ENCODE results near the gene CEP89. TPM values are rescaled to one million over a fixed set of nuclear protein-coding genes. Genes with fewer than 3 reads are reported as not detected.
"Not testable (repeated sequence)": the region's sequence is repeated elsewhere in the genome, so short reads cannot be mapped to it uniquely, and the experiment has no call there.

Gene CEP89
- total and polyA plus RNA-seq, 4 donors, result 8.7 to 18.7 (median 14.0) TPM

- TF ChIP-seq CTCF (IDR thresholded peaks at IDR 0.05; ENCODE audit: control extremely low read depth, extremely low read depth), result no peak
- 93 to 98% methylated on average over 8 to 10 of the region's 10 CpGs for WGBS, 2 donors
- ATAC-seq (ENCODE audit: insufficient read depth, low FRiP score) (no peak), DNase-seq (no peak)
- H3K4me3 ChIP-seq, result no peak overlapping the region
- no peaks in the 10 kb centered on the region for H3K27me3 ChIP-seq (ENCODE audit: control insufficient read depth in 3 of 3, insufficient read depth in 3 of 3, low read length in 2 of 3)
- H3K4me1 ChIP-seq (ENCODE audit: control insufficient read depth in 5 of 5, insufficient read depth in 5 of 5, low read length in 5 of 5), result peaks cover 0 to 7% (median 4%) of the 10 kb centered on the region in 5 donors
- peaks cover 0 to 1% (median 0%) of the 10 kb centered on the region in 4 donors for H3K9me3 ChIP-seq (ENCODE audit: control insufficient read depth in 4 of 4, insufficient read depth in 3 of 4, low read length in 3 of 4)
- H3K27ac ChIP-seq (ENCODE audit: low read depth in 1 of 2, low read length in 1 of 2), result no peak overlapping the region
- H3K9ac ChIP-seq (ENCODE audit: insufficient read depth in 1 of 2, low read length in 2 of 2), result no peak overlapping the region
- peaks cover 2 to 13% (median 10%) of the 10 kb centered on the region in 4 donors for H3K36me3 ChIP-seq (ENCODE audit: control insufficient read depth in 4 of 4, insufficient read depth in 4 of 4, low read length in 4 of 4)
These were observed 2.2 kb downstream of the CEP89 start for GRCh38 chr19:32969549-32969948.

DNA sequence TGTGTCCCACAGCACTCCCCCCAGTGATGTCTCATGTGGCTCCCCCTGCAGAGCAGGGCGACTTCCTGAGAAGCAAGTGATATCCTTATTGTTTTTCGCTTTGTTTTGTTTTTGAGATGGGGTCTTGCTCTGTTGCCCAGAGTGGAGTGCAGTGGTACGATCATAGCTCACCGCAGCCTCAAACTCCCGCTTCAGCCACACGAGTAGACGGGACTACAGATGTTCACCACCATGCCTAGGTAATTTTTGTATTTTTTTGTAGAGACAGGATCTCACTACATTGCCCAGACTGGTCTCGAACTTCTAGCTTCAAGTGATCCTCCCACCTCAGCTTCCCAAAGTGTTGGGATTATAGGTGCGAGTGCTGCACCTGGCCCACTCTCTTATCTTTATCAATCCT lies 5.0 kb downstream of the CEP89 start:
- Histone ChIP-seq H3K27me3 (ENCODE audit: control insufficient read depth in 3 of 3, insufficient read depth in 3 of 3, low read length in 2 of 3) (no peaks in the 10 kb centered on the region), H3K4me3 (no peak overlapping the region), H3K4me1 (ENCODE audit: control insufficient read depth in 5 of 5, insufficient read depth in 5 of 5, low read length in 5 of 5) (peaks cover 0 to 7% (median 4%) of the 10 kb centered on the region in 5 donors), H3K36me3 (ENCODE audit: control insufficient read depth in 4 of 4, insufficient read depth in 4 of 4, low read length in 4 of 4) (peaks cover 11 to 30% (median 18%) of the 10 kb centered on the region in 4 donors), H3K27ac (ENCODE audit: low read depth in 1 of 2, low read length in 1 of 2) (no peak overlapping the region), H3K9ac (ENCODE audit: insufficient read depth in 1 of 2, low read length in 2 of 2) (no peak overlapping the region), H3K9me3 (ENCODE audit: control insufficient read depth in 4 of 4, insufficient read depth in 3 of 4, low read length in 3 of 4) (peaks cover 0 to 1% (median 0%) of the 10 kb centered on the region in 4 donors)
- no peak for TF ChIP-seq CTCF (IDR thresholded peaks at IDR 0.05; ENCODE audit: control extremely low read depth, extremely low read depth)
- 96 to 98% methylated on average over 9 of the region's 9 CpGs for WGBS, 2 donors
- DNase-seq (no peak), ATAC-seq (ENCODE audit: insufficient read depth, low FRiP score) (no peak)

- H3K27me3 ChIP-seq (ENCODE audit: control insufficient read depth in 3 of 3, insufficient read depth in 3 of 3, low read length in 2 of 3), result no peaks in the 10 kb centered on the region
- H3K4me1 ChIP-seq (ENCODE audit: control insufficient read depth in 5 of 5, insufficient read depth in 5 of 5, low read length in 5 of 5), result no peaks in the 10 kb centered on the region
- TF ChIP-seq CTCF (IDR thresholded peaks at IDR 0.05; ENCODE audit: control extremely low read depth, extremely low read depth), result no peak
These were observed 26.5 kb downstream of the CEP89 start for GRCh38 chr19:32945260-32945659.

DNA sequence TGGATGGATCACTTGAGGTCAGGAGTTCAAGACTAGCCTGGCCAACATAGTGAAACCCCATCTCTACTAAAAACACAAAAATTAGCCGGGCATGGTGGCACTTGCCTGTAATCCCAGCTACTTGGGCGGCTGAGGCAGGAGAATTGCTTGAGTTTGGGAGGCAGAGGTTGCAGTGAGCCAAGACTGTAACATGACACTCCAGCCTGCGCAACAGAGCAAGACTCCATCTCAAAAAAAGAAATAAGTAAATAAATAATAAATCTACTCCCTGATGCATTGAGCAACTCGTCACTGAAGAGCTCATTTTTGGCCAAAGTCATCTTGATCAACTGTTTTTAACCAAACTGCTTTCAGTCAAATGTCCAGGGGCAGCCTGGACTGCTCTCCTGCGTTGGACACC lies 30.5 kb downstream of the CEP89 start:
- H3K4me1 ChIP-seq (ENCODE audit: control insufficient read depth in 5 of 5, insufficient read depth in 5 of 5, low read length in 5 of 5); H3K27me3 ChIP-seq (ENCODE audit: control insufficient read depth in 3 of 3, insufficient read depth in 3 of 3, low read length in 2 of 3); H3K9me3 ChIP-seq (ENCODE audit: control insufficient read depth in 4 of 4, insufficient read depth in 3 of 4, low read length in 3 of 4); DNase-seq; H3K9ac ChIP-seq (ENCODE audit: insufficient read depth in 1 of 2, low read length in 2 of 2); H3K27ac ChIP-seq (ENCODE audit: low read depth in 1 of 2, low read length in 1 of 2); H3K4me3 ChIP-seq; ATAC-seq (ENCODE audit: insufficient read depth, low FRiP score): not testable (repeated sequence)
- 93 to 94% methylated on average over 5 of the region's 5 CpGs for WGBS, 2 donors
- H3K36me3 ChIP-seq (ENCODE audit: control insufficient read depth in 4 of 4, insufficient read depth in 4 of 4, low read length in 4 of 4), result peaks cover 7 to 32% (median 26%) of the 10 kb centered on the region in 4 donors

More at GRCh38 chr19:32945260-32945659, 26.5 kb downstream of the CEP89 start:
- H3K36me3 ChIP-seq (ENCODE audit: control insufficient read depth in 4 of 4, insufficient read depth in 4 of 4, low read length in 4 of 4), result peaks cover 13 to 36% (median 30%) of the 10 kb centered on the region in 4 donors
- no peaks in the 10 kb centered on the region for H3K9me3 ChIP-seq (ENCODE audit: control insufficient read depth in 4 of 4, insufficient read depth in 3 of 4, low read length in 3 of 4)
- H3K27ac ChIP-seq (ENCODE audit: low read depth in 1 of 2, low read length in 1 of 2), result no peak overlapping the region
- DNase-seq (no peak), ATAC-seq (ENCODE audit: insufficient read depth, low FRiP score) (no peak)
- no peak overlapping the region for H3K4me3 ChIP-seq
- H3K9ac ChIP-seq (ENCODE audit: insufficient read depth in 1 of 2, low read length in 2 of 2), result no peak overlapping the region
- 59 to 90% methylated on average over 3 of the region's 3 CpGs for WGBS, 2 donors

Measured in lung (tissue), 12 donors.